Fibroblast of peridontal ligament (primary cell): ENCODE measurements around the gene CCDC57.
"Not testable (repeated sequence)": the region's sequence is repeated elsewhere in the genome, so short reads cannot be mapped to it uniquely, and the experiment has no call there.

ENCODE experiments used
- DNase-seq: peaks from one replicate; pipeline ENCODE4 v3.0.0-alpha.2; 2010; ENCODE audit errors: extremely low read depth

The CCDC57 gene

GRCh38 chr17:82154881-82155331 is 57.7 kb downstream of the CCDC57 start:
- DNase-seq = no peak

- DNase-seq = peak; percentile 72
Measured at GRCh38 chr17:82153745-82154375, 58.8 kb downstream of the CCDC57 start.

- DNase-seq = no peak
Measured at GRCh38 chr17:82153295-82153691, 59.3 kb downstream of the CCDC57 start.

- no peak for DNase-seq
Measured at GRCh38 chr17:82152556-82153294, 59.9 kb downstream of the CCDC57 start.

- no peak for DNase-seq
Measured at GRCh38 chr17:82152114-82152513, 60.5 kb downstream of the CCDC57 start.

- DNase-seq = no peak
Measured at GRCh38 chr17:82151106-82151957, 61.3 kb downstream of the CCDC57 start.

GRCh38 chr17:82149401-82150099 is 63.1 kb downstream of the CCDC57 start:
- DNase-seq = no peak

GRCh38 chr17:82148997-82149396 is 63.6 kb downstream of the CCDC57 start:
- no peak for DNase-seq

GRCh38 chr17:82148011-82148410 is 64.6 kb downstream of the CCDC57 start:
- DNase-seq = no peak

GRCh38 chr17:82146663-82147654 is 65.7 kb downstream of the CCDC57 start:
- no peak for DNase-seq

- no peak for DNase-seq
Measured at GRCh38 chr17:82145550-82146155, 67.0 kb downstream of the CCDC57 start.

- no peak for DNase-seq
Measured at GRCh38 chr17:82143333-82143732, 69.3 kb downstream of the CCDC57 start.

- DNase-seq = not testable (repeated sequence)
Measured at GRCh38 chr17:82139961-82140360, 72.7 kb downstream of the CCDC57 start.

GRCh38 chr17:82138511-82138992 is 74.1 kb downstream of the CCDC57 start:
- no peak for DNase-seq

- DNase-seq = no peak
Measured at GRCh38 chr17:82134101-82134500, 78.5 kb downstream of the CCDC57 start.

- peak; percentile 72 for DNase-seq
Measured at GRCh38 chr17:82133166-82133953, 79.3 kb downstream of the CCDC57 start.

GRCh38 chr17:82129095-82129494 is 83.5 kb downstream of the CCDC57 start:
- no peak for DNase-seq

GRCh38 chr17:82128287-82128686 is 84.4 kb downstream of the CCDC57 start:
- no peak for DNase-seq

GRCh38 chr17:82127704-82128103 is 84.9 kb downstream of the CCDC57 start:
- DNase-seq = no peak
